Astrocyte (in vitro differentiated cells and primary cell): ENCODE measurements around the gene MS4A10. TPM values are rescaled to one million over a fixed set of nuclear protein-coding genes. Genes with fewer than 3 reads are reported as not detected.
A peak's percentile ranks its signal among the peaks of the same experiment; 100 is the strongest.

Source experiments
- DNase-seq: peaks from one replicate; pipeline ENCODE4 v3.0.0-alpha.2; 2010; ENCODE audit warnings: low read depth
- FAIRE-seq: peaks from 2 replicates; lab custom pipeline; 2011; peaks lifted over from hg19 to GRCh38; lab: Jason Lieb, UNC
- H2AFZ ChIP-seq: 2 replicates; pipeline ENCODE4 v1.6.0; 2012; ENCODE audit warnings: low read depth, low read length, inconsistent platforms
- H3K27ac ChIP-seq: 2 replicates; pipeline ENCODE4 v1.5.1; 2011; ENCODE audit warnings: low read depth, low read length, inconsistent platforms
- H3K27me3 ChIP-seq: 2 replicates; pipeline ENCODE4 v1.6.0; 2011; ENCODE audit warnings: low read length, inconsistent platforms; ENCODE audit not compliant: insufficient read depth
- H3K36me3 ChIP-seq: 2 replicates; pipeline ENCODE4 v1.5.1; 2011; ENCODE audit warnings: low read length, inconsistent platforms; ENCODE audit not compliant: insufficient read depth
- H3K4me1 ChIP-seq: 2 replicates; pipeline ENCODE4 v1.5.1; 2011; ENCODE audit warnings: low read length, inconsistent platforms; ENCODE audit not compliant: insufficient read depth
- H3K4me2 ChIP-seq: 2 replicates; pipeline ENCODE4 v1.6.0; 2012; ENCODE audit warnings: low read length, inconsistent platforms
- H3K4me3 ChIP-seq: 2 replicates; pipeline ENCODE4 v1.5.1; 2011; ENCODE audit warnings: low read depth, mild to moderate bottlenecking, low read length, inconsistent platforms; ENCODE audit not compliant: insufficient read depth
- H3K79me2 ChIP-seq: 2 replicates; pipeline ENCODE4 v1.6.0; 2012; ENCODE audit warnings: mild to moderate bottlenecking, low read length, inconsistent platforms; ENCODE audit not compliant: insufficient read depth
- H3K9ac ChIP-seq: 2 replicates; pipeline ENCODE4 v1.6.0; 2012; ENCODE audit warnings: mild to moderate bottlenecking, low read length, inconsistent platforms
- H3K9me3 ChIP-seq: 2 replicates; pipeline ENCODE4 v1.5.1; 2012; ENCODE audit warnings: low read depth, mild to moderate bottlenecking, low read length, inconsistent platforms; ENCODE audit not compliant: insufficient read depth
- H4K20me1 ChIP-seq: 2 replicates; pipeline ENCODE4 v1.6.0; 2012; ENCODE audit warnings: low read length, inconsistent platforms; ENCODE audit not compliant: insufficient read depth
- H3K27ac Mint-ChIP-seq: one replicate; pipeline ENCODE4 v1.8.0; 2021; ENCODE audit warnings: mild to moderate bottlenecking, mixed read lengths; ENCODE audit not compliant: unreplicated experiment
- H3K27me3 Mint-ChIP-seq: one replicate; pipeline ENCODE4 v1.8.0; 2021; ENCODE audit warnings: low read depth, mixed read lengths; ENCODE audit not compliant: unreplicated experiment
- H3K36me3 Mint-ChIP-seq: one replicate; pipeline ENCODE4 v1.8.0; 2021; ENCODE audit warnings: low read depth, mixed read lengths; ENCODE audit not compliant: unreplicated experiment
- H3K4me1 Mint-ChIP-seq: one replicate; pipeline ENCODE4 v1.8.0; 2021; ENCODE audit warnings: low read depth, mixed read lengths; ENCODE audit not compliant: unreplicated experiment
- H3K4me3 Mint-ChIP-seq: one replicate; pipeline ENCODE4 v1.8.0; 2021; ENCODE audit warnings: mild to moderate bottlenecking, moderate library complexity, mixed read lengths; ENCODE audit not compliant: unreplicated experiment
- H3K9me3 Mint-ChIP-seq: one replicate; pipeline ENCODE4 v1.8.0; 2021; ENCODE audit warnings: mild to moderate bottlenecking, mixed read lengths; ENCODE audit not compliant: unreplicated experiment
- CTCF ChIP-seq: IDR thresholded peaks from 2 replicates; pipeline ENCODE4 v1.5.1; 2011; ENCODE audit warnings: low read depth, mild to moderate bottlenecking, inconsistent platforms, low read length, moderate library complexity; ENCODE audit not compliant: insufficient read depth
- EZH2 ChIP-seq: IDR thresholded peaks from 2 replicates; pipeline ENCODE4 v1.6.1; 2012; ENCODE audit warnings: mild to moderate bottlenecking, low read length, inconsistent platforms; ENCODE audit not compliant: insufficient read depth
- total RNA-seq: library from RNA; stranded (reverse); gene quantifications from 2 replicates; pipeline ENCODE4 v1.2.1, GENCODE V29; 2021

Gene MS4A10
- total RNA-seq, 1 donor from 2014 or later = not detected

- H3K4me1 ChIP-seq = peaks cover 36% of the 10 kb centered on the region
- no peak overlapping the region for H2AFZ ChIP-seq
- peak overlapping the region; percentile 28 for H3K9ac ChIP-seq
- no peak for FAIRE-seq
- H3K9me3 ChIP-seq = no peaks in the 10 kb centered on the region
- TF ChIP-seq EZH2 = no peak
- TF ChIP-seq CTCF = no peak
- Mint-ChIP-seq H3K27me3 (peaks cover 11% of the 10 kb centered on the region), H3K27ac (peak overlapping the region; percentile 79), H3K9me3 (no peaks in the 10 kb centered on the region), H3K4me1 (peaks cover 37% of the 10 kb centered on the region), H3K4me3 (peak overlapping the region; percentile 93), H3K36me3 (peaks cover 1% of the 10 kb centered on the region)
- no peaks in the 10 kb centered on the region for H3K36me3 ChIP-seq
- H4K20me1 ChIP-seq = peaks cover 28% of the 10 kb centered on the region
- peak overlapping the region; percentile 52 for H3K27ac ChIP-seq
- peaks cover 38% of the 10 kb centered on the region for H3K79me2 ChIP-seq
- peak overlapping the region; percentile 97 for H3K4me2 ChIP-seq
- H3K27me3 ChIP-seq = peaks cover 18% of the 10 kb centered on the region
- DNase-seq = peak; percentile 94
- peak overlapping the region; percentile 78 for H3K4me3 ChIP-seq
These were observed 55.6 kb downstream of the MS4A10 start for GRCh38 chr11:60840470-60841430.

GRCh38 chr11:60841797-60842667 lies 56.9 kb downstream of the MS4A10 start, which contains the start of gene CCDC86:
Gene CCDC86, plus strand, starts transcription at chr11:60842113. Its CDS starts 12 bp downstream, at chr11:60842125.
- peaks cover 37% of the 10 kb centered on the region for H3K4me1 Mint-ChIP-seq
- H4K20me1 ChIP-seq = peaks cover 33% of the 10 kb centered on the region
- no peaks in the 10 kb centered on the region for H3K9me3 Mint-ChIP-seq
- H3K4me3 Mint-ChIP-seq = peak within 1 kb of the TSS; percentile 93
- peak within 1 kb of the TSS; percentile 97 for H3K4me2 ChIP-seq
- peaks cover 8% of the 10 kb centered on the region for H3K27me3 Mint-ChIP-seq
- peak within 1 kb of the TSS; percentile 61 for H3K27ac ChIP-seq
- peak within 1 kb of the TSS; percentile 78 for H3K4me3 ChIP-seq
- peak within 1 kb of the TSS; percentile 92 for H2AFZ ChIP-seq
- H3K9ac ChIP-seq = peak within 1 kb of the TSS; percentile 89
- peaks cover 47% of the 10 kb centered on the region for H3K79me2 ChIP-seq
- peak; percentile 9 for FAIRE-seq
- peaks cover 1% of the 10 kb centered on the region for H3K36me3 Mint-ChIP-seq
- H3K36me3 ChIP-seq = no peaks in the 10 kb centered on the region
- H3K27me3 ChIP-seq = peaks cover 16% of the 10 kb centered on the region
- DNase-seq = peak; percentile 79
- peaks cover 36% of the 10 kb centered on the region for H3K4me1 ChIP-seq
- TF ChIP-seq CTCF = no peak
- TF ChIP-seq EZH2 = no peak
- no peaks in the 10 kb centered on the region for H3K9me3 ChIP-seq
- peak within 1 kb of the TSS; percentile 91 for H3K27ac Mint-ChIP-seq
